HG03039 (cell line): ENCODE results near the gene BCAR3.
"Not testable (repeated sequence)": the region's sequence is repeated elsewhere in the genome, so short reads cannot be mapped to it uniquely, and the experiment has no call there.

Experiments used
- ATAC-seq: cut with Tn5 transposase; IDR thresholded peaks from one replicate; pipeline ENCODE4 v1.9.1; 2021; ENCODE audit warnings: mild to moderate bottlenecking, moderate library complexity; ENCODE audit not compliant: unreplicated experiment

BCAR3 gene

DNA sequence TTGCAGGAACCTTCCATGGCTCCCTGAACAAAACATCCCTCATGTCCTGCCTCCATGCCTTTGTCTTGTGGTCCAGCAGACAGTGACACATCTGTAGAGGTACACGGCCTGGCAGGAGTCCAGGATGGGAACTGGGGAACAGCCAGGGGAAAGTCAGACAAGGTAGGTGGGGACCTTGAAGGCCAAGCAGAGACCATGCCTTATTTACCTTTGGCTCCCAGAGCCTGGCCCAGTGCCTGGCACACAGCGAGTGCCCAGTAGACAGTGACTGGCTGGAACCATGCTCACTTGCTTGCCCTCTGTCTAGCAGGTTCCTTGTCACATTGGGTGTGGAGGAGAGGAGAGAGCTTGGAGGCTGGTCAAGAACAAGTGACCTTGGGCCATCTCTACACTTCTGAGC, 81.0 kb downstream of the BCAR3 start:
- ATAC-seq, result no peak

GRCh38 chr1:93599479-93599878, 82.2 kb downstream of the BCAR3 start:
- ATAC-seq, result no peak

- no peak for ATAC-seq
Observed at GRCh38 chr1:93598861-93599439, 82.7 kb downstream of the BCAR3 start.

DNA sequence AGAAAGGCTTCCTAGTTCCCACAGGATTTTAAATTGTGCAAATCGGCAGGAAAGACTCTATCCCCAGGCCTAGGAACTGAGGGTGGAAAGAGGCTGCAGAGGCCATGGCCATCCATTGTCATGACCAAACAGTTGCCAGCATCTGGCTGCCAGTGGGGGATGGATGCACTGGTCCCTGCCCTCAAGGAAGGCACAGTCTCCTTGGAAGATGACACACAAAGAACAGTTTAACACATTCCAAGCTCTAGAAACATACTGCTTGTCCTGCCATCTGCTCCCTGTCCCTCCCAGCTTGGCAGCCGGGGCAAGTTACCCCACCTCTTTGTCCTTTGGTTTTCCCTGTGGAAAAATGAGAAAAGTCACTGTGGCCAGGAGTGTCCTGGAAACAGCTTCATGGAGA, 83.2 kb downstream of the BCAR3 start:
- ATAC-seq, result no peak

- ATAC-seq, result no peak
Observed at GRCh38 chr1:93597709-93598108, 83.9 kb downstream of the BCAR3 start.

GRCh38 chr1:93596329-93597089, 85.1 kb downstream of the BCAR3 start:
- ATAC-seq, result no peak

DNA sequence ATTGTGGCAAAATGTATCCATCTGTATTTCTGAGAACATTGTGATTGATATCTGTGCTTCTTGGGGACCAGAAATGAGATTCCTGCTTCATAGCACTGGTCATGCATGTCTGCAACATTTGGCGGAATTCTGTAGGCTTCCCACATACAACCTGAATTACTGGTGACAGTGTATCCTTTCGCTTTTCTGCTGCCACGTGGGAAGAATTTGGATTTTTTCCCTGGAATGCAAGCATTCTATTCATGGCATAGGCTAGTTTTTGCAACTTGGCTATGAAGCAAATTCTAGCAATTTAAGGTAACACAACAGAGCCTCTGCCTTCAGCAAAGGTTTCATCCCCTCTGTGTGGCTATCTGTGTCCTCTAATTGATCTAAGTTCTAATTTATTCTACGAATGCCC, 85.9 kb downstream of the BCAR3 start:
- ATAC-seq, result no peak

GRCh38 chr1:93595266-93595665, 86.4 kb downstream of the BCAR3 start:
- ATAC-seq, result no peak

GRCh38 chr1:93594603-93594880, 87.1 kb downstream of the BCAR3 start:
- ATAC-seq, result no peak

GRCh38 chr1:93593854-93594602, 87.6 kb downstream of the BCAR3 start:
- no peak for ATAC-seq

GRCh38 chr1:93592551-93592949, 89.1 kb downstream of the BCAR3 start:
- ATAC-seq, result no peak

- ATAC-seq, result peak; percentile 60
Observed at GRCh38 chr1:93591676-93592550, 89.7 kb downstream of the BCAR3 start.

- ATAC-seq, result not testable (repeated sequence)
Observed at GRCh38 chr1:93591291-93591675, 90.4 kb downstream of the BCAR3 start.

GRCh38 chr1:93588955-93589354, 92.7 kb downstream of the BCAR3 start:
- no peak for ATAC-seq

GRCh38 chr1:93588206-93588605, 93.4 kb downstream of the BCAR3 start:
- no peak for ATAC-seq

DNA sequence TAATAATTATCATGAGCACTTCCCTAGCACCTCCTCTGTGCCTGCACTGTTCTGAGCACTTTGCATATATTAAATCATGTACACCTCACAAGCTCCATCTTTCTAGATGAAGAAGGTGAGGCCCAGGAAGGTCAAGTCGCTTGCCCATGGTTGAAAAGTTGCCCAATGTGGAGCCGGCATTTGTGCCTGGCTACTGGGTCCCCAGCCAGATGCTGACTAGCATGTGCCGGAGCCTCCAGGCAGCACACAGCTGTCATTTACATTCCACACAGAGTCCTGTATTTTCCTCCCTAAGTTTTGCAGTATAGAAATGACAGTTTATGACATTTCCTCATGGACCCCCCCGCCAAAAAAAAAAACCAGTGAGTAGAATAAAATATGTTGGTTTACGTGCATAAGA, 94.3 kb downstream of the BCAR3 start:
- no peak for ATAC-seq

DNA sequence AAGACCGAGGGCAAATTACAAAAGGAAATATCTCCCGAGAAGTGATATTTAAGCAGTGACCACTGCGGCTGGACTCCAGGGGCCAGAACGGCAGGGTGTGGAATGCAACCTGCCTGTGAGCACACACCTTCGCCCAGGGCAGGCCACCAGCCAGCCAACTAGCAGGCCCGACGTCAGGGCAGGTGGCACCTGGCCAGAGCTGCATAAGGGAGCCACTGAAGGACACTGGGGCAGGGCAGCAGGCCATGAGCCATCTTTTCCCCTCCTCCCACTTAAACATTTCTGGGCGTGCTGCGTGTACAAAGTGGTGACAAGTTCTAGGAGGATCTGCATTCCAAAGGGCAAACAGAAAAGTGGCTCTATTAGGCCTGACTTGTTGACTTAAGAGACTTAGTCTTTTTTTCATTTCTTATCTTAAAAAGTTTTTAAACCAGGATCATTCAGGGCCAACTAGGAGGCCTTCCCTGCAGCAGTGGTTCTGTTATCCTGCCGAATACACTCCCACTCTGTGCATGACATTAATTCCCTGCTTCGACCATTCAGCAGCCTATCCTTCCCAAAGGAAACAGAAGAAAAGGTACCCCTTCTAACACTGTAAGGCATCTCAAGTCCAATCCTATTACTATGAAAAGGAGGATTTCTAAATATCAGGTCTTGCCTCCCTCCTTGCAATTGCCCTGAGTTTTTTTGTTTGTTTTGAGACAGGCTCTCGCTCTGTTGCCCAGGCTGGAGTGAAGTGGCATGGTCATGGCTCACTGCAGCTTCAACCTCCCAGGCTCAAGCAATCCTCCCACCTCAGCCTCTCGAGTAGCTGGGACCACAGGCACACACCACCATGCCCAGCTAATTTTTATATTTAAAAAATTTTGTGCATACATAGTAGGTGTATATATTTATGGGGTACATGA, 96.3 kb downstream of the BCAR3 start:
- no peak for ATAC-seq

GRCh38 chr1:93584261-93585003, 97.2 kb downstream of the BCAR3 start:
- ATAC-seq, result no peak
